OCI-M2 (cell line): ENCODE data around the gene ADAMTS2.

Experiments
- DNase-seq: peaks from one replicate; lab custom pipeline; 2025; ENCODE audit not compliant: unreplicated experiment; lab: John Stamatoyannopoulos, UW

ADAMTS2 gene

GRCh38 chr5:179237770-179238627, 107.3 kb downstream of the ADAMTS2 start:
- DNase-seq = no peak

GRCh38 chr5:179235416-179236400, 109.6 kb downstream of the ADAMTS2 start:
- DNase-seq = no peak

- DNase-seq = no peak
Observed at GRCh38 chr5:179234563-179235135, 110.6 kb downstream of the ADAMTS2 start.

GRCh38 chr5:179233909-179234562, 111.2 kb downstream of the ADAMTS2 start:
- no peak for DNase-seq

- no peak for DNase-seq
Observed at GRCh38 chr5:179232091-179232735, 113.0 kb downstream of the ADAMTS2 start.

GRCh38 chr5:179231309-179231708, 114.0 kb downstream of the ADAMTS2 start:
- no peak for DNase-seq

- DNase-seq = no peak
Observed at GRCh38 chr5:179230061-179230461, 115.2 kb downstream of the ADAMTS2 start.

- DNase-seq = no peak
Observed at GRCh38 chr5:179229331-179229831, 115.9 kb downstream of the ADAMTS2 start.

- DNase-seq = no peak
Observed at GRCh38 chr5:179228341-179229121, 116.7 kb downstream of the ADAMTS2 start.

GRCh38 chr5:179227580-179228311, 117.5 kb downstream of the ADAMTS2 start:
- DNase-seq = no peak

- no peak for DNase-seq
Observed at GRCh38 chr5:179227229-179227579, 118.1 kb downstream of the ADAMTS2 start.

- DNase-seq = no peak
Observed at GRCh38 chr5:179226696-179227095, 118.6 kb downstream of the ADAMTS2 start.

GRCh38 chr5:179225387-179225786, 119.9 kb downstream of the ADAMTS2 start:
- no peak for DNase-seq

- no peak for DNase-seq
Observed at GRCh38 chr5:179224741-179225140, 120.5 kb downstream of the ADAMTS2 start.

- no peak for DNase-seq
Observed at GRCh38 chr5:179223961-179224360, 121.3 kb downstream of the ADAMTS2 start.

GRCh38 chr5:179223528-179223927, 121.7 kb downstream of the ADAMTS2 start:
- DNase-seq = no peak

- no peak for DNase-seq
Observed at GRCh38 chr5:179222246-179223017, 122.8 kb downstream of the ADAMTS2 start.

GRCh38 chr5:179221877-179222220, 123.4 kb downstream of the ADAMTS2 start:
- no peak for DNase-seq
